ENCODE data around the gene SLC4A8. TPM values are rescaled to one million over a fixed set of nuclear protein-coding genes. Genes with fewer than 3 reads are reported as not detected.

SLC4A8 gene
- total RNA-seq, 1 experiment from 2014 or later, result 1.4 TPM

- no peak for ATAC-seq
- no TSS peak for BruUV-seq (replicated peaks)
- TF ChIP-seq FOSL1 (IDR thresholded peaks at IDR 0.05; ENCODE audit: low read depth), result no peak
- TF ChIP-seq ELF1 (IDR thresholded peaks at IDR 0.05; ENCODE audit: borderline replicate concordance, low read depth), result no peak
- no peak for TF ChIP-seq CEBPB (IDR thresholded peaks at IDR 0.05; ENCODE audit: low read depth)
- no peak for TF ChIP-seq EZH2 (IDR thresholded peaks at IDR 0.05)
- no peak for TF ChIP-seq TCF7L2 (IDR thresholded peaks at IDR 0.05; ENCODE audit: borderline replicate concordance, extremely low read depth, insufficient read depth, insufficient read length)
- TF ChIP-seq REST (IDR thresholded peaks at IDR 0.05; ENCODE audit: low read depth), result no peak
- no peak for TF ChIP-seq EGR1 (IDR thresholded peaks at IDR 0.05; ENCODE audit: low read depth)
- no peak for TF ChIP-seq JUND (IDR thresholded peaks at IDR 0.05)
- no peak for TF ChIP-seq CTCF (IDR thresholded peaks at IDR 0.05 in 2 of 3, conservative IDR thresholded peaks at IDR 0.05 in 1 of 3; ENCODE audit: borderline replicate concordance in 1 of 3, insufficient read depth in 1 of 3, low read depth in 2 of 3, low read length in 2 of 3)
- no peak for TF ChIP-seq ATF3 (IDR thresholded peaks at IDR 0.05)
- TF ChIP-seq YY1 (IDR thresholded peaks at IDR 0.05; ENCODE audit: extremely low read depth, insufficient replicate concordance, low read depth, low read length), result no peak
- TF ChIP-seq ZBTB33 (IDR thresholded peaks at IDR 0.05; ENCODE audit: extremely low read depth, insufficient replicate concordance, low read length), result no peak
- TF ChIP-seq RAD21 (IDR thresholded peaks at IDR 0.05; ENCODE audit: low read depth), result no peak
- TF ChIP-seq SIN3A (IDR thresholded peaks at IDR 0.05; ENCODE audit: low read depth), result no peak
- no peak for TF ChIP-seq CBX3 (IDR thresholded peaks at IDR 0.05; ENCODE audit: low read depth)
- TF ChIP-seq SP1 (IDR thresholded peaks at IDR 0.05; ENCODE audit: low read depth), result no peak
- TF ChIP-seq POLR2AphosphoS5 (IDR thresholded peaks at IDR 0.05; ENCODE audit: low read depth, low read length), result no peak
- no peak for TF ChIP-seq SRF (IDR thresholded peaks at IDR 0.05; ENCODE audit: low read depth)
- TF ChIP-seq POLR2A (IDR thresholded peaks at IDR 0.05; ENCODE audit: borderline replicate concordance, extremely low read depth, insufficient read depth, insufficient read length), result no peak
- no peak overlapping the region for H3K4me3 ChIP-seq (replicated peaks in 1 of 2; ENCODE audit: low read depth in 1 of 2, low read length in 2 of 2)
- no peak overlapping the region for H3K9ac ChIP-seq (ENCODE audit: low read length)
- H3K4me2 ChIP-seq (ENCODE audit: low read length), result no peak overlapping the region
- H4K20me1 ChIP-seq (ENCODE audit: insufficient read depth), result no peaks in the 10 kb centered on the region
- no peak overlapping the region for H2AFZ ChIP-seq (ENCODE audit: low read depth, low read length, poor library complexity, severe bottlenecking)
- intact Hi-C loops (cut with micrococcal nuclease), result no loop called here
- no peaks in the 10 kb centered on the region for H3K9me3 ChIP-seq (ENCODE audit: control insufficient read depth in 1 of 2, insufficient read depth in 1 of 2, low read depth in 1 of 2, low read length in 2 of 2)
- RAD21 ChIA-PET (ENCODE audit: low non-redundant PET in 1 of 2, low total read pairs in 2 of 2, uncharacterized antibody in 2 of 2, unreplicated experiment in 2 of 2), result no interaction called here
- no peaks in the 10 kb centered on the region for H3K4me1 ChIP-seq (ENCODE audit: control insufficient read depth in 1 of 2, insufficient read depth in 2 of 2, low read length in 2 of 2)
- no peak overlapping the region for H3K27ac ChIP-seq (ENCODE audit: low read depth, low read length)
- no peak for DNase-seq (ENCODE audit: low read depth, low spot score)
- POLR2A ChIA-PET, result no interaction called here
- CTCF ChIA-PET, result interaction anchor here (2.9 kb wide), 1 partner anchor 114 kb away, joined by 14 read pairs; no protein-coding TSS in a partner anchor
- no peaks in the 10 kb centered on the region; the same call in 1 of the 2 replicates for H3K27me3 ChIP-seq (ENCODE audit: insufficient read depth, low read length)
- H3K79me2 ChIP-seq (ENCODE audit: insufficient read depth, low read length), result no peaks in the 10 kb centered on the region
- H3K36me3 ChIP-seq (ENCODE audit: control insufficient read depth in 1 of 2, insufficient read depth in 2 of 2, low read length in 2 of 2), result no peaks in the 10 kb centered on the region
- no peaks in the 10 kb centered on the region for H3K9me2 ChIP-seq (ENCODE audit: insufficient read depth)
Measured at GRCh38 chr12:51417826-51418225, 6.8 kb upstream of the SLC4A8 start.

Data from HCT116 (cell line).